OCI-LY1 (cell line): ENCODE results near the gene SYPL1.

Source experiments
- H2AFZ ChIP-seq: fragments of 200-600 bp; sonication (generic), shearing (Covaris generic); 2 replicates; pipeline ENCODE4 v1.6.0; 2014; ENCODE audit warnings: antibody characterized with exemption, mild to moderate bottlenecking, low read length
- H3F3A ChIP-seq: fragments of 200-600 bp; sonication (generic), shearing (Covaris generic); 2 replicates; pipeline ENCODE4 v1.6.0; 2014; ENCODE audit warnings: mild to moderate bottlenecking, antibody characterized with exemption, low read length, moderate library complexity; ENCODE audit not compliant: insufficient read depth
- H3K27ac ChIP-seq: fragments of 200-600 bp; sonication (generic); 2 replicates; pipeline ENCODE4 v1.5.1; 2014; ENCODE audit warnings: low read length, mixed run types, mild to moderate bottlenecking, low read depth; ENCODE audit not compliant: poor library complexity, severe bottlenecking
- H3K27me3 ChIP-seq: fragments of 200-600 bp; sonication (generic); 2 replicates; pipeline ENCODE4 v1.6.0; 2014; ENCODE audit warnings: antibody characterized with exemption, mild to moderate bottlenecking, low read length, moderate library complexity; ENCODE audit not compliant: insufficient read depth
- H3K36me3 ChIP-seq: fragments of 200-600 bp; sonication (generic); 2 replicates; pipeline ENCODE4 v1.6.1; 2014; ENCODE audit warnings: mild to moderate bottlenecking, antibody characterized with exemption, low read length, moderate library complexity, mixed read lengths; ENCODE audit not compliant: insufficient read depth
- H3K4me1 ChIP-seq: fragments of 200-600 bp; sonication (generic); 2 replicates; pipeline ENCODE4 v1.5.1; 2014; ENCODE audit warnings: mild to moderate bottlenecking, low read length, moderate library complexity; ENCODE audit not compliant: insufficient read depth, severe bottlenecking
- H3K4me2 ChIP-seq: fragments of 200-600 bp; sonication (generic), shearing (Covaris generic); 2 replicates; pipeline ENCODE4 v1.6.1; 2014; ENCODE audit warnings: low read length
- H3K4me3 ChIP-seq: fragments of 200-600 bp; sonication (generic); 2 replicates; pipeline ENCODE4 v1.5.1; 2014; ENCODE audit warnings: low read length, low read depth, mild to moderate bottlenecking, mixed read lengths; ENCODE audit not compliant: poor library complexity, severe bottlenecking
- H3K79me2 ChIP-seq: fragments of 200-600 bp; shearing (Covaris generic); 2 replicates; pipeline ENCODE4 v1.6.1; 2016; ENCODE audit warnings: mixed run types, low read length, mixed read lengths; ENCODE audit not compliant: insufficient read depth
- H3K9ac ChIP-seq: fragments of 200-600 bp; sonication (generic), shearing (Covaris generic); 2 replicates; pipeline ENCODE4 v1.6.1; 2014; ENCODE audit warnings: mild to moderate bottlenecking, low read length, mixed read lengths
- H3K9me2 ChIP-seq: fragments of 200-600 bp; sonication (generic), shearing (Covaris generic); 2 replicates; pipeline ENCODE4 v1.6.1; 2014; ENCODE audit warnings: low read depth, mild to moderate bottlenecking, low read length, mixed read lengths
- H3K9me3 ChIP-seq: fragments of 200-600 bp; shearing (Covaris generic); 2 replicates; pipeline ENCODE4 v1.6.1; 2014; ENCODE audit warnings: low read length, mixed read lengths
- H4K20me1 ChIP-seq: fragments of 200-600 bp; sonication (generic), shearing (Covaris generic); 2 replicates; pipeline ENCODE4 v1.6.0; 2016; ENCODE audit warnings: mild to moderate bottlenecking, low read length; ENCODE audit not compliant: insufficient read depth
- EZH2 ChIP-seq: fragments of 200-600 bp; sonication (generic), shearing (Covaris generic); IDR thresholded peaks from 2 replicates; pipeline ENCODE4 v1.8.0; 2017; ENCODE audit warnings: borderline replicate concordance, mixed run types, mild to moderate bottlenecking, antibody characterized with exemption, low read length, moderate library complexity, mixed read lengths
- TF ChIP-seq, protein P1 (sequence below): fragments of 200-600 bp; sonication (generic), shearing (Covaris generic); IDR thresholded peaks from 2 replicates; pipeline ENCODE4 v1.5.1; 2017; ENCODE audit warnings: mild to moderate bottlenecking, antibody characterized with exemption, low read length, moderate library complexity, mixed read lengths

SYPL1 gene

DNA sequence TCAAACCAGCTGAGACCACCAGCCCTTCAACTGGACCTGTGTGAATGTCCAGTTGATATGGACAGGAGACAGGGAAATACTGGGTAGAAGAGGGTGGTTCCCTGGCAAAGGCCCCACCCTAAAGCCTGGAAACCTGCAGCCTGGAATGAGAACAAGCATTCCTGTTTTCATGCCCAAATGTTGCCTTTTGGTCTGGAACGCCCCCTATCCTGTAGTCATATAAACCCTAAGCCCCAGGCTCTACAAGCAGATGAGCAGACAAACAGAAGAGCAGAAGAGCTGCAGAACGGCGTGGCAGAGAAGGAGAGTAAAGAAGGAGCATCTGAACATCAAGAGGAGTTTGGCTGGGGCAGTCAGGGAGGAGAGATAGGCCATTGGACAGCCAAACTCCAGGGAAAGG lies 38.4 kb downstream of the SYPL1 start:
- H3K9me2 ChIP-seq = no peaks in the 10 kb centered on the region
- H3K9ac ChIP-seq = peak overlapping the region; percentile 92
- peaks cover 96% of the 10 kb centered on the region for H3K4me1 ChIP-seq
- peak overlapping the region; percentile 99 for H3K27ac ChIP-seq
- H3F3A ChIP-seq = peaks cover 23% of the 10 kb centered on the region
- no peaks in the 10 kb centered on the region for H4K20me1 ChIP-seq
- peak overlapping the region; percentile 41 for H3K4me3 ChIP-seq
- H3K9me3 ChIP-seq = no peaks in the 10 kb centered on the region
- H3K27me3 ChIP-seq = no peaks in the 10 kb centered on the region
- H3K36me3 ChIP-seq = no peaks in the 10 kb centered on the region
- H2AFZ ChIP-seq = no peak overlapping the region
- TF ChIP-seq, protein P1, sequence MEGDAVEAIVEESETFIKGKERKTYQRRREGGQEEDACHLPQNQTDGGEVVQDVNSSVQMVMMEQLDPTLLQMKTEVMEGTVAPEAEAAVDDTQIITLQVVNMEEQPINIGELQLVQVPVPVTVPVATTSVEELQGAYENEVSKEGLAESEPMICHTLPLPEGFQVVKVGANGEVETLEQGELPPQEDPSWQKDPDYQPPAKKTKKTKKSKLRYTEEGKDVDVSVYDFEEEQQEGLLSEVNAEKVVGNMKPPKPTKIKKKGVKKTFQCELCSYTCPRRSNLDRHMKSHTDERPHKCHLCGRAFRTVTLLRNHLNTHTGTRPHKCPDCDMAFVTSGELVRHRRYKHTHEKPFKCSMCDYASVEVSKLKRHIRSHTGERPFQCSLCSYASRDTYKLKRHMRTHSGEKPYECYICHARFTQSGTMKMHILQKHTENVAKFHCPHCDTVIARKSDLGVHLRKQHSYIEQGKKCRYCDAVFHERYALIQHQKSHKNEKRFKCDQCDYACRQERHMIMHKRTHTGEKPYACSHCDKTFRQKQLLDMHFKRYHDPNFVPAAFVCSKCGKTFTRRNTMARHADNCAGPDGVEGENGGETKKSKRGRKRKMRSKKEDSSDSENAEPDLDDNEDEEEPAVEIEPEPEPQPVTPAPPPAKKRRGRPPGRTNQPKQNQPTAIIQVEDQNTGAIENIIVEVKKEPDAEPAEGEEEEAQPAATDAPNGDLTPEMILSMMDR = peak; percentile 48
- TF ChIP-seq EZH2 = no peak
- H3K79me2 ChIP-seq = no peaks in the 10 kb centered on the region
- peak overlapping the region; percentile 89 for H3K4me2 ChIP-seq

GRCh38 chr7:106072715-106073091 lies 39.4 kb downstream of the SYPL1 start:
- peak overlapping the region; percentile 92 for H3K9ac ChIP-seq
- H3K27me3 ChIP-seq = no peaks in the 10 kb centered on the region
- no peak for TF ChIP-seq EZH2
- TF ChIP-seq, protein P1 = no peak
- peak overlapping the region; percentile 89 for H3K4me2 ChIP-seq
- peak overlapping the region; percentile 99 for H3K27ac ChIP-seq
- H3K4me1 ChIP-seq = peaks cover 98% of the 10 kb centered on the region
- no peak overlapping the region for H2AFZ ChIP-seq
- H3K36me3 ChIP-seq = no peaks in the 10 kb centered on the region
- no peaks in the 10 kb centered on the region for H4K20me1 ChIP-seq
- no peaks in the 10 kb centered on the region for H3K79me2 ChIP-seq
- H3K9me3 ChIP-seq = no peaks in the 10 kb centered on the region
- peaks cover 23% of the 10 kb centered on the region for H3F3A ChIP-seq
- H3K9me2 ChIP-seq = no peaks in the 10 kb centered on the region
- peak overlapping the region; percentile 60 for H3K4me3 ChIP-seq

- peak overlapping the region; percentile 89 for H3K4me2 ChIP-seq
- H3K27ac ChIP-seq = peak overlapping the region; percentile 99
- no peaks in the 10 kb centered on the region for H3K79me2 ChIP-seq
- H3K9ac ChIP-seq = peak overlapping the region; percentile 92
- H3K4me1 ChIP-seq = peaks cover 92% of the 10 kb centered on the region
- no peak overlapping the region for H2AFZ ChIP-seq
- H3K9me2 ChIP-seq = no peaks in the 10 kb centered on the region
- no peaks in the 10 kb centered on the region for H3K9me3 ChIP-seq
- TF ChIP-seq EZH2 = no peak
- TF ChIP-seq, protein P1 = no peak
- peak overlapping the region; percentile 60 for H3K4me3 ChIP-seq
- no peaks in the 10 kb centered on the region for H3K36me3 ChIP-seq
- no peaks in the 10 kb centered on the region for H4K20me1 ChIP-seq
- H3K27me3 ChIP-seq = no peaks in the 10 kb centered on the region
- H3F3A ChIP-seq = peaks cover 23% of the 10 kb centered on the region
Measured at GRCh38 chr7:106071999-106072714, 40.0 kb downstream of the SYPL1 start.
